IMR-90 (cell line): ENCODE data around the gene SUV39H2. TPM values are rescaled to one million over a fixed set of nuclear protein-coding genes. Genes with fewer than 3 reads are reported as not detected.

Source experiments
- ATAC-seq: fragments of 200-7000 bp; cut with Tn5 transposase; 2 replicates; pipeline ENCODE4 v1.9.1; 2020; ENCODE audit warnings: low read depth, mild to moderate bottlenecking, moderate library complexity
- BruUV-seq: library from RNA; stranded (reverse); fragments of 400-500 nt; replicated peaks from 2 replicates; lab custom pipeline; 2021; lab: Mats Ljungman, UMichigan
- CTCF ChIA-PET: fragments of 300-600 bp; formaldehyde crosslinking; extraction: SDS; loops from one replicate; lab custom pipeline; 2021; ENCODE audit warnings: antibody characterized with exemption; lab: Yijun Ruan, JAX
- POLR2A ChIA-PET: fragments of 300-600 bp; sonication (Branson Sonifier 250); formaldehyde crosslinking; loops from one replicate; lab custom pipeline; 2022; ENCODE audit warnings: antibody characterized with exemption; ENCODE audit not compliant: unreplicated experiment; lab: Charles Lee
- DNase-seq: peaks from one replicate; pipeline ENCODE4 v3.0.0; 2013
- H2AFZ ChIP-seq: replicated peaks from 2 replicates; pipeline ENCODE3; 2013; ENCODE audit warnings: low read length, mild to moderate bottlenecking; ENCODE audit not compliant: poor library complexity
- H2AK5ac ChIP-seq: 2 replicates; pipeline ENCODE4 v1.6.1; 2013; ENCODE audit warnings: low read depth, low read length, inconsistent platforms
- H2AK9ac ChIP-seq: replicated peaks from 2 replicates; pipeline ENCODE3; 2013; ENCODE audit warnings: mild to moderate bottlenecking, low read depth, low read length, moderate library complexity; ENCODE audit not compliant: poor library complexity
- H2BK120ac ChIP-seq: 2 replicates; pipeline ENCODE4 v1.6.1; 2013; ENCODE audit warnings: low read depth, low read length, inconsistent platforms
- H2BK15ac ChIP-seq: 3 replicates; pipeline ENCODE4 v1.6.1; 2013; ENCODE audit warnings: low read depth, low read length, inconsistent platforms
- H2BK20ac ChIP-seq: 2 replicates; pipeline ENCODE4 v1.6.1; 2013; ENCODE audit warnings: low read depth, mild to moderate bottlenecking, inconsistent platforms, low read length, moderate library complexity
- H2BK5ac ChIP-seq: 2 replicates; pipeline ENCODE4 v1.6.1; 2013; ENCODE audit warnings: mild to moderate bottlenecking, low read depth, low read length, inconsistent platforms; ENCODE audit not compliant: poor library complexity, severe bottlenecking
- H3K14ac ChIP-seq: replicated peaks from 2 replicates; pipeline ENCODE4 v1.6.1; 2013; ENCODE audit warnings: low read depth, low read length, inconsistent platforms
- H3K18ac ChIP-seq: 2 replicates; pipeline ENCODE4 v1.6.1; 2013; ENCODE audit warnings: low read depth, low read length, control low read depth
- H3K23ac ChIP-seq: 2 replicates; pipeline ENCODE4 v1.6.1; 2013; ENCODE audit warnings: low read depth, low read length, inconsistent platforms
- H3K27ac ChIP-seq: 2 replicates; pipeline ENCODE4 v1.5.1; 2013; ENCODE audit warnings: mild to moderate bottlenecking, control low read depth, low read length; ENCODE audit not compliant: insufficient read depth
- H3K27me3 ChIP-seq: 2 replicates; pipeline ENCODE4 v1.6.1; 2013; ENCODE audit warnings: low read length; ENCODE audit not compliant: control insufficient read depth, insufficient read depth
- H3K36me3 ChIP-seq: 2 replicates; pipeline ENCODE4 v1.6.1; 2013; ENCODE audit warnings: low read length, mixed read lengths; ENCODE audit not compliant: control insufficient read depth, insufficient read depth
- H3K4ac ChIP-seq: 2 replicates; pipeline ENCODE4 v1.6.1; 2013; ENCODE audit warnings: low read depth, low read length, inconsistent platforms
- H3K4me1 ChIP-seq: 2 replicates; pipeline ENCODE4 v1.6.1; 2013; ENCODE audit warnings: low read length, mixed read lengths; ENCODE audit not compliant: control insufficient read depth, insufficient read depth
- H3K4me2 ChIP-seq: 2 replicates; pipeline ENCODE4 v1.6.1; 2013; ENCODE audit warnings: low read depth, mild to moderate bottlenecking, control low read depth, low read length, moderate library complexity
- H3K4me3 ChIP-seq: 2 replicates; pipeline ENCODE4 v1.5.1; 2013; ENCODE audit warnings: low read depth, mild to moderate bottlenecking, control low read depth, low read length, moderate library complexity; ENCODE audit not compliant: insufficient read depth
- H3K56ac ChIP-seq: 2 replicates; pipeline ENCODE4 v1.6.1; 2013; ENCODE audit warnings: low read length, inconsistent platforms; ENCODE audit not compliant: insufficient read depth; ENCODE audit errors: extremely low read depth
- H3K79me1 ChIP-seq, 2 experiments: 2 replicates each; pipeline ENCODE4 v1.6.1; 2013; ENCODE audit warnings: low read length in 2 of 2, inconsistent platforms in 1 of 2, low read depth in 1 of 2
- H3K9ac ChIP-seq: 2 replicates; pipeline ENCODE4 v1.6.1; 2013; ENCODE audit warnings: low read depth, low read length, control low read depth
- H3K9me1 ChIP-seq: 2 replicates; pipeline ENCODE4 v1.6.1; 2013; ENCODE audit warnings: low read length, inconsistent platforms; ENCODE audit not compliant: insufficient read depth
- H3K9me3 ChIP-seq: 2 replicates; pipeline ENCODE4 v1.6.1; 2013; ENCODE audit warnings: low read length; ENCODE audit not compliant: control insufficient read depth, insufficient read depth
- H4K20me1 ChIP-seq: 2 replicates; pipeline ENCODE4 v1.6.1; 2013; ENCODE audit warnings: low read length, inconsistent platforms; ENCODE audit not compliant: insufficient read depth
- H4K5ac ChIP-seq: 2 replicates; pipeline ENCODE4 v1.6.1; 2013; ENCODE audit warnings: mild to moderate bottlenecking, low read depth, low read length, control low read depth
- H4K8ac ChIP-seq, 2 experiments: 2 replicates each; pipeline ENCODE4 v1.6.1; 2013; ENCODE audit warnings: low read depth in 2 of 2, low read length in 2 of 2, control low read depth in 1 of 2, inconsistent platforms in 1 of 2
- H4K91ac ChIP-seq: 2 replicates; pipeline ENCODE4 v1.6.1; 2013; ENCODE audit warnings: low read depth, low read length, inconsistent platforms; ENCODE audit not compliant: insufficient read depth
- CEBPB ChIP-seq: IDR thresholded peaks from 2 replicates; pipeline ENCODE4 v1.6.1; 2012; ENCODE audit warnings: low read depth, low read length, improper control_type of control experiment
- NFE2L2 ChIP-seq: fragments of 150-350 bp; IDR thresholded peaks from 2 replicates; pipeline ENCODE4 v1.6.1; 2016; ENCODE audit warnings: low read depth, mild to moderate bottlenecking, low read length
- WGBS, 2 experiments: methylation state at CpG; one replicate each; pipeline versions ENCODE4 v1.1.5 to v1.1.7; 2013; ENCODE audit warnings: missing lambda C conversion rate in 2 of 2; ENCODE audit not compliant: insufficient read length in 1 of 2; ENCODE audit errors: extremely low coverage in 2 of 2; 5-methylcytosine and 5-hydroxymethylcytosine counted together
- dilution Hi-C: fragments of 300-500 bp; cut with HindIII; formaldehyde crosslinking; loops from one replicate; pipeline ENCODE4 v1.14.3; 2018; ENCODE audit warnings: low sequenced_read_pairs; ENCODE audit not compliant: unreplicated experiment
- in situ Hi-C: fragments of 300-500 bp; cut with MboI; formaldehyde crosslinking; loops from 3 replicates; pipeline ENCODE4 v1.14.3; 2019; ENCODE audit warnings: low sequenced_read_pairs, inconsistent platforms, mixed read lengths
- intact Hi-C: fragments of 100-400 bp; cut with micrococcal nuclease; formaldehyde crosslinking; loops from 2 replicates; pipeline ENCODE4 v1.10.0; 2022
- polyA plus RNA-seq, 3 experiments: library from polyadenylated mRNA; depleted of rRNA; stranded (reverse); fragments of >200 nt; gene quantifications; 2 replicates each; pipeline ENCODE4 v1.2.3, GENCODE V29; 2012; ENCODE audit warnings: low replicate concordance in 1 of 3
- total RNA-seq: library from RNA; depleted of rRNA; stranded (reverse); fragments of >200 nt; gene quantifications from 2 replicates; pipeline ENCODE4 v1.2.3, GENCODE V29; 2012

The SUV39H2 gene
- total and polyA plus RNA-seq, 2 of the 4 experiments (the other 2 are of a cell fraction) = 5.3 to 14.5 TPM

DNA sequence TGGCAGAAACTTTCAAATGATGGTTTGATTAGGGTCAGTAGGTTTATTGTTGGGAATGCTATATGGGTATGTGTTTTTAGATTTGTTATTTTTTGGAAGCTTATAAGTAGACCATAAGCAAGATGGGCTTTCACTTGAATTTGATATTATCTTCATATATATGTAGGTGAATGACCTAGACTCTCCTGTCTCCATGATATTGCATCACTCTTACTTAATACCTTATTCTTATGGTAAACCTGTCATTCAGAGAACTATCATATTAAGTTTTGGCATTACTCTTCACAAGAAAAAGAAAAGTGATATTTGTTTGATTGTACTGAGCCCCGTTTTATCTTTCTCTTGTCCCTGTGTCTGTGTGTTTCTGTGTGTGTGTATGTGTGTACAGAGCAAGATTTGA is 23.2 kb upstream of the SUV39H2 start:
- POLR2A ChIA-PET = no interaction called here
- no peak overlapping the region for H2AK5ac ChIP-seq
- no peak overlapping the region for H2BK20ac ChIP-seq
- no peaks in the 10 kb centered on the region for H3K4me1 ChIP-seq
- H3K27me3 ChIP-seq = no peaks in the 10 kb centered on the region
- no peak overlapping the region for H4K5ac ChIP-seq
- no peak overlapping the region for H3K23ac ChIP-seq
- no peak overlapping the region for H3K4me2 ChIP-seq
- no peaks in the 10 kb centered on the region for H3K9me3 ChIP-seq
- in situ Hi-C loops (no loop called here), intact Hi-C loops (no loop called here), dilution Hi-C loops (no loop called here)
- no peak overlapping the region for H2BK120ac ChIP-seq
- no peak overlapping the region for H4K91ac ChIP-seq
- no peaks in the 10 kb centered on the region for H4K20me1 ChIP-seq
- ATAC-seq (no peak), DNase-seq (no peak)
- no peak for TF ChIP-seq NFE2L2
- TF ChIP-seq CEBPB = peak; percentile 55; the same call in 1 of the 2 replicates
- no peak overlapping the region for H2AK9ac ChIP-seq
- H3K4me3 ChIP-seq = no peak overlapping the region
- H4K8ac ChIP-seq = no peak overlapping the region
- H3K18ac ChIP-seq = no peak overlapping the region
- H3K9me1 ChIP-seq = peaks cover 2% of the 10 kb centered on the region; the same call in 1 of the 2 replicates
- no peak overlapping the region for H3K27ac ChIP-seq
- H2BK5ac ChIP-seq = no peak overlapping the region
- H3K79me1 ChIP-seq = no peaks in the 10 kb centered on the region; a peak in 1 of 4 replicates
- no peak overlapping the region for H3K14ac ChIP-seq
- H3K36me3 ChIP-seq = peaks cover 8% of the 10 kb centered on the region
- no peak overlapping the region for H3K9ac ChIP-seq
- CTCF ChIA-PET = no interaction called here
- no peak overlapping the region for H2BK15ac ChIP-seq
- no peak overlapping the region for H3K56ac ChIP-seq
- WGBS, 2 experiments = no CpG with 5 or more reads among the region's 1 CpG
- BruUV-seq = no TSS peak
- no peak overlapping the region for H3K4ac ChIP-seq
- no peak overlapping the region for H2AFZ ChIP-seq
